ENCODE data around the gene LHFPL2. TPM values are rescaled to one million over a fixed set of nuclear protein-coding genes. Genes with fewer than 3 reads are reported as not detected.

LHFPL2 gene
- total and polyA plus RNA-seq, 9 donors = 20.3 to 45.1 (median 27.9) TPM

DNA sequence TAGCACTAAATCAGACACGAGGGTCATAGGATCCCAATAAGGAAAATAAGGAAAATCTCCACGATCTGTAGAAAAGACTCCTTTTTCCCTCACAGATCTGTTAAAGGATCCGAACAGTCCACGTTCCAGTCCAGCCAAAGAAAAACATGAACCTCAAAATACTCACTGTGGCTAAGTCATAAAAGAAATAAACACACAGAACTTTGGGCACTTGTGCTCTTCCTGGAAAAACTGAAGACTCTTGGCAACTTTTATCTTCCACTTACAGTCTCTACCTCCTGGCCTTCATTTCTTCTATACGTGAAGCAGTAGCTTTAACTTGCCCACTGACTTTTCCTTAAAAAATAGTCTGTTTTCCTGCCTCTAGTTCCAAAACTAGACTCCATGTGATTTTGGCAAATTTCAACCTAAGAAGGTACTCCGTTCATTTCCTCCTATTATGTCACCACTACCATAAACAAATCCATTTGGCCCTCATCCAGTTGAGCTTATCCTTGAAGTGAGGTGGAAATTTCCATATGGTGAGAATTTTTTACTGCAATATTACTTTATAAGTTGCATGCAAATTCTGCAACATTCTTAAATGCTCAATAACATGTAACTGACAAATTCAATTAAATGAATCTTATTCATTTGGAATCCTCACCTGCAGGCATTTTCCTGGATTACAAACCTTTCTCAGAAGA lies 5.3 kb upstream of the LHFPL2 start:
- WGBS, 3 donors = 50 to 65% (median 53%) methylated on average over 6 of the region's 6 CpGs
- Histone ChIP-seq H3K27me3 (no peaks in the 10 kb centered on the region), H3K9me3 (no peaks in the 10 kb centered on the region), H3K4me3 (no peak overlapping the region), H3K27ac (no peak overlapping the region), H3K4me1 (ENCODE audit: insufficient read depth) (peaks cover 11% of the 10 kb centered on the region), H3K36me3 (no peaks in the 10 kb centered on the region)
- no peak for DNase-seq
- intact Hi-C loops (cut with DNase I) = no loop called here
- TF ChIP-seq EP300 (IDR thresholded peaks at IDR 0.05) (no peak), POLR2A (IDR thresholded peaks at IDR 0.05) (no peak)
- TF ChIP-seq, protein P1, sequence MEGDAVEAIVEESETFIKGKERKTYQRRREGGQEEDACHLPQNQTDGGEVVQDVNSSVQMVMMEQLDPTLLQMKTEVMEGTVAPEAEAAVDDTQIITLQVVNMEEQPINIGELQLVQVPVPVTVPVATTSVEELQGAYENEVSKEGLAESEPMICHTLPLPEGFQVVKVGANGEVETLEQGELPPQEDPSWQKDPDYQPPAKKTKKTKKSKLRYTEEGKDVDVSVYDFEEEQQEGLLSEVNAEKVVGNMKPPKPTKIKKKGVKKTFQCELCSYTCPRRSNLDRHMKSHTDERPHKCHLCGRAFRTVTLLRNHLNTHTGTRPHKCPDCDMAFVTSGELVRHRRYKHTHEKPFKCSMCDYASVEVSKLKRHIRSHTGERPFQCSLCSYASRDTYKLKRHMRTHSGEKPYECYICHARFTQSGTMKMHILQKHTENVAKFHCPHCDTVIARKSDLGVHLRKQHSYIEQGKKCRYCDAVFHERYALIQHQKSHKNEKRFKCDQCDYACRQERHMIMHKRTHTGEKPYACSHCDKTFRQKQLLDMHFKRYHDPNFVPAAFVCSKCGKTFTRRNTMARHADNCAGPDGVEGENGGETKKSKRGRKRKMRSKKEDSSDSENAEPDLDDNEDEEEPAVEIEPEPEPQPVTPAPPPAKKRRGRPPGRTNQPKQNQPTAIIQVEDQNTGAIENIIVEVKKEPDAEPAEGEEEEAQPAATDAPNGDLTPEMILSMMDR (IDR thresholded peaks at IDR 0.05) = no peak

DNA sequence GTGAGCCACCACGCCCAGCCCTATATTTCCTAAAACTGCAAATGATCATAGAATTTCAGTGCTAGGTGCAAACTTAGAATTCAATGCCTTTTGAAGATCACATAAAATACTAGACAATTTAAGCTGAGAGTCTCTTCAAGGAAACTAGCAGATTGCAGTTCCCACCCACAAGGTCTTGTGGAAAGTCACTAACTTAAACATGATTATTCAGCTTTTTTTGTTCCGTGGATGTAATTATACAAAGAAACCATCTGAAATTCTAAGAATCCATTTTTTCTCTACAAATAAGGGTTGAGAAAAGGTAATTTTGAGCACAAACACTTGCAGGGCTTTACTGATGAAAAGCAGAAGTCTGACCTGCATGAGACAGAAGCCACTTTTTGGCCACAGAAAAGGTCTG lies 4.5 kb upstream of the LHFPL2 start:
- 78 to 85% (median 82%) methylated on average over 2 of the region's 2 CpGs for WGBS, 3 donors
- H3K36me3 ChIP-seq = no peaks in the 10 kb centered on the region
- H3K27me3 ChIP-seq = no peaks in the 10 kb centered on the region
- H3K4me3 ChIP-seq = no peak overlapping the region
- no peaks in the 10 kb centered on the region for H3K9me3 ChIP-seq
- intact Hi-C loops (cut with DNase I) = no loop called here
- H3K27ac ChIP-seq = no peak overlapping the region
- H3K4me1 ChIP-seq (ENCODE audit: insufficient read depth) = peaks cover 5% of the 10 kb centered on the region
- DNase-seq = no peak
- no peak for TF ChIP-seq POLR2A (IDR thresholded peaks at IDR 0.05)
- TF ChIP-seq, protein P1 (IDR thresholded peaks at IDR 0.05) = no peak
- TF ChIP-seq EP300 (IDR thresholded peaks at IDR 0.05) = no peak

DNA sequence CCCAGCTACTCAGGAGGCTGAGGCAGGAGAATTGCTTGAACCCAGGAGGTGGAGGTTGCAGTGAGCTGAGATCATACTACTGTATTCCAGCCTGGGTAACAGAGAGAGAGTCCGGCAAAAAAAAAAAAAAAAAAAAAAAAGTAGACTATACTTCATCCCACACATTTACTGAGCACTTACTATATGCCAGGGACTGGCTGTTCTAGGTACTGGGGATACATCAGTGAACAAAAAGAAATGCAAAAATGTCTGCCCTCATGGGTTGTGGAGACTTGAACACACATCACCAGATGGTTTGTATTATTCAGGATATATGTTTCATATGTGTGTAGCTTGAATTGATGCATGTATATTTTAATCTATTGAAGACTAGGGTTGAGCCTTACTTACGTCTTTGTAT lies 2.9 kb upstream of the LHFPL2 start:
- no peak for DNase-seq
- H3K9me3 ChIP-seq = no peaks in the 10 kb centered on the region
- intact Hi-C loops (cut with DNase I) = no loop called here
- WGBS, 3 donors = 67 to 95% (median 71%) methylated on average over 2 of the region's 2 CpGs
- H3K27ac ChIP-seq = no peak overlapping the region
- H3K36me3 ChIP-seq = no peaks in the 10 kb centered on the region
- H3K4me1 ChIP-seq (ENCODE audit: insufficient read depth) = peaks cover 7% of the 10 kb centered on the region
- H3K27me3 ChIP-seq = no peaks in the 10 kb centered on the region
- TF ChIP-seq POLR2A (IDR thresholded peaks at IDR 0.05) = no peak
- no peak for TF ChIP-seq EP300 (IDR thresholded peaks at IDR 0.05)
- TF ChIP-seq, protein P1 (IDR thresholded peaks at IDR 0.05) = no peak
- no peak overlapping the region for H3K4me3 ChIP-seq

DNA sequence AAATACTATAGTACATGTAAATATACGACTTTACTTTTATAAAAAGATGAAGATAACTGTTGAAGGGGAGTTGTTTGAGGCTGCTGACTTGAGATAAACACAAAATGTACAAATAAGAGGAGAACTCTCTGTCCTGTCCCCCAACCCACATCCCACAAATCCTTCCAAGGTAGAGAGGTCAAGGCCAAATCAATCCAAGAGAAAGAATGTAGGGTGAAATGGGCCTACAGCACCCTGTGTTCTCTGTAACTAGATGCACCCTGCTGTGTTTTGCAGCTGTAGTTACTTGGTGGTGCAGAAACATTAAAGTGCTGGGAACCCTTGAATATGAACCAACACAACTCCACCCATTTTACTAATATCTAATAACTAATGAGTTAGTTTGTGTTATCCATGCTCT lies 2.0 kb upstream of the LHFPL2 start:
- Histone ChIP-seq H3K36me3 (no peaks in the 10 kb centered on the region), H3K9me3 (no peaks in the 10 kb centered on the region), H3K27ac (peak overlapping the region in 1 of 2 donors; percentile 99), H3K27me3 (no peaks in the 10 kb centered on the region), H3K4me3 (no peak overlapping the region), H3K4me1 (ENCODE audit: insufficient read depth) (peaks cover 12% of the 10 kb centered on the region)
- intact Hi-C loops (cut with DNase I) = no loop called here
- 13 to 25% (median 18%) methylated on average over 1 of the region's 1 CpG for WGBS, 3 donors
- DNase-seq = no peak
- TF ChIP-seq POLR2A (IDR thresholded peaks at IDR 0.05) = no peak
- TF ChIP-seq, protein P1 (IDR thresholded peaks at IDR 0.05) = no peak
- no peak for TF ChIP-seq EP300 (IDR thresholded peaks at IDR 0.05)
